Sigmoid colon (tissue), 3 donors: ENCODE measurements around the gene PISD.

Experiments
- CTCF ChIP-seq, 4 experiments: fragments of 450-650 bp in 3 of 4; fragments of 200-600 bp in 1 of 4; IDR thresholded peaks; one replicate each; pipeline ENCODE4 v1.5.1; 2016 to 2019; ENCODE audit warnings: antibody characterized with exemption in 4 of 4, mild to moderate bottlenecking in 3 of 4, moderate library complexity in 2 of 4
- POLR2A ChIP-seq, 2 donors: fragments of 450-650 bp; IDR thresholded peaks; one replicate each; pipeline ENCODE4 v1.6.1; 2016; ENCODE audit warnings: antibody characterized with exemption in 2 of 2, mild to moderate bottlenecking in 2 of 2, moderate library complexity in 2 of 2

- TF ChIP-seq CTCF (IDR thresholded peaks at IDR 0.05): no peak
- TF ChIP-seq POLR2A (IDR thresholded peaks at IDR 0.05): no peak
Measured at GRCh38 chr22:31625661-31626426, 36.2 kb downstream of the PISD start.
